Caco-2 (cell line): ENCODE results near the gene SNX4. TPM values are rescaled to one million over a fixed set of nuclear protein-coding genes. Genes with fewer than 3 reads are reported as not detected.

Source experiments
- BruUV-seq: library from RNA; stranded (reverse); fragments of 400-500 nt; replicated peaks from 2 replicates; lab custom pipeline; 2021; lab: Mats Ljungman, UMichigan
- CTCF ChIA-PET: fragments of 300-600 bp; sonication (Branson Sonifier 250); formaldehyde crosslinking; loops from one replicate; lab custom pipeline; 2022; ENCODE audit warnings: antibody characterized with exemption; lab: Charles Lee
- POLR2A ChIA-PET: fragments of 300-600 bp; sonication (Branson Sonifier 250); formaldehyde crosslinking; loops from one replicate; lab custom pipeline; 2022; ENCODE audit warnings: antibody characterized with exemption; lab: Charles Lee
- DNase-seq, 2 experiments: peaks; one replicate each; pipeline versions ENCODE4 v3.0.0 to v3.0.0-alpha.2; 2020 to 2022
- H3K27me3 ChIP-seq: replicated peaks from 2 replicates; pipeline ENCODE4 v1.6.0; 2011; ENCODE audit warnings: low read length; ENCODE audit not compliant: control insufficient read depth, insufficient read depth
- H3K36me3 ChIP-seq: 2 replicates; pipeline ENCODE4 v1.5.1; 2011; ENCODE audit warnings: low read length; ENCODE audit not compliant: control insufficient read depth, insufficient read depth
- H3K4me1 ChIP-seq: fragments of 250-450 bp; sonication (Bioruptor Pico); 2 replicates; pipeline ENCODE4 v1.5.1; 2020; ENCODE audit warnings: mild to moderate bottlenecking
- H3K4me3 ChIP-seq: 2 replicates; pipeline ENCODE4 v1.5.1; 2011; ENCODE audit warnings: low read depth, mild to moderate bottlenecking, control low read depth, low read length
- H3K9me3 ChIP-seq: fragments of 250-450 bp; sonication (Bioruptor Pico); 2 replicates; pipeline ENCODE4 v1.5.1; 2020; ENCODE audit warnings: mild to moderate bottlenecking, moderate library complexity
- H3K27ac Mint-ChIP-seq: one replicate; pipeline ENCODE4 v1.8.0; 2022; ENCODE audit warnings: mixed read lengths; ENCODE audit not compliant: unreplicated experiment
- H3K27me3 Mint-ChIP-seq: one replicate; pipeline ENCODE4 v1.8.0; 2022; ENCODE audit warnings: mixed read lengths; ENCODE audit not compliant: insufficient read depth, unreplicated experiment
- H3K36me3 Mint-ChIP-seq: one replicate; pipeline ENCODE4 v1.8.0; 2022; ENCODE audit warnings: mild to moderate bottlenecking, mixed read lengths; ENCODE audit not compliant: insufficient read depth, unreplicated experiment
- H3K4me1 Mint-ChIP-seq: one replicate; pipeline ENCODE4 v1.8.0; 2022; ENCODE audit warnings: low read depth, mixed read lengths; ENCODE audit not compliant: unreplicated experiment
- H3K4me3 Mint-ChIP-seq: one replicate; pipeline ENCODE4 v1.8.0; 2022; ENCODE audit warnings: mild to moderate bottlenecking, moderate library complexity, mixed read lengths; ENCODE audit not compliant: unreplicated experiment
- H3K9me3 Mint-ChIP-seq: one replicate; pipeline ENCODE4 v1.8.0; 2022; ENCODE audit warnings: mixed read lengths; ENCODE audit not compliant: unreplicated experiment
- CTCF ChIP-seq, 2 experiments: fragments of 200-600 bp in 1 of 2; IDR thresholded peaks; 1 replicate in 1 of 2; 2 replicates in 1 of 2; pipeline versions ENCODE4 v1.5.1 to v1.8.0; 2011 to 2022; ENCODE audit warnings: antibody characterized with exemption in 1 of 2, control low read depth in 1 of 2, inconsistent platforms in 1 of 2, low read depth in 1 of 2, low read length in 1 of 2, mild to moderate bottlenecking in 1 of 2, moderate library complexity in 1 of 2; ENCODE audit not compliant: insufficient read depth in 1 of 2, severe bottlenecking in 1 of 2, unreplicated experiment in 1 of 2
- intact Hi-C: fragments of 100-400 bp; cut with micrococcal nuclease; formaldehyde crosslinking; loops from one replicate; pipeline ENCODE4 v1.10.0; 2022; ENCODE audit not compliant: unreplicated experiment
- total RNA-seq: library from RNA; stranded (reverse); gene quantifications from 2 replicates; pipeline ENCODE4 v1.2.3, GENCODE V29; 2022

Gene SNX4
- total RNA-seq, 1 experiment from 2014 or later: 59.0 TPM

- Mint-ChIP-seq H3K27ac (no peak overlapping the region), H3K9me3 (no peaks in the 10 kb centered on the region), H3K27me3 (no peaks in the 10 kb centered on the region), H3K4me3 (no peak overlapping the region), H3K36me3 (no peaks in the 10 kb centered on the region), H3K4me1 (no peaks in the 10 kb centered on the region)
- Histone ChIP-seq H3K9me3 (no peaks in the 10 kb centered on the region), H3K4me3 (no peak overlapping the region), H3K27me3 (no peaks in the 10 kb centered on the region), H3K36me3 (no peaks in the 10 kb centered on the region), H3K4me1 (no peaks in the 10 kb centered on the region)
- no peak for DNase-seq
- intact Hi-C loops: loop anchor here (10.0 kb wide), 1 partner anchor 217 kb away; the partner anchor contains the start of gene SLC12A8
- BruUV-seq: no TSS peak
- no peak for TF ChIP-seq CTCF (IDR thresholded peaks at IDR 0.05; ENCODE audit: insufficient read depth in 1 of 2, low read depth in 1 of 2, low read length in 1 of 2, severe bottlenecking in 1 of 2, unreplicated experiment in 1 of 2)
- CTCF ChIA-PET: no interaction called here
- POLR2A ChIA-PET: no interaction called here
Measured at GRCh38 chr3:125431912-125432790, 87.9 kb downstream of the SNX4 start.

- ChIA-PET POLR2A (no interaction called here), CTCF (no interaction called here)
- Mint-ChIP-seq H3K4me3 (no peak overlapping the region), H3K9me3 (no peaks in the 10 kb centered on the region), H3K4me1 (no peaks in the 10 kb centered on the region), H3K27me3 (no peaks in the 10 kb centered on the region), H3K36me3 (no peaks in the 10 kb centered on the region), H3K27ac (no peak overlapping the region)
- no peak overlapping the region for H3K4me3 ChIP-seq
- H3K36me3 ChIP-seq: no peaks in the 10 kb centered on the region
- no TSS peak for BruUV-seq
- DNase-seq: no peak
- H3K9me3 ChIP-seq: no peaks in the 10 kb centered on the region
- intact Hi-C loops: loop anchor here (10.0 kb wide), 1 partner anchor 217 kb away; the partner anchor contains the start of gene SLC12A8
- H3K4me1 ChIP-seq: no peaks in the 10 kb centered on the region
- no peak for TF ChIP-seq CTCF (IDR thresholded peaks at IDR 0.05; ENCODE audit: insufficient read depth in 1 of 2, low read depth in 1 of 2, low read length in 1 of 2, severe bottlenecking in 1 of 2, unreplicated experiment in 1 of 2)
- no peaks in the 10 kb centered on the region for H3K27me3 ChIP-seq
Measured at GRCh38 chr3:125431391-125431790, 88.6 kb downstream of the SNX4 start.

GRCh38 chr3:125428216-125428830, 91.7 kb downstream of the SNX4 start:
- no peak overlapping the region for H3K27ac Mint-ChIP-seq
- ChIA-PET POLR2A (no interaction called here), CTCF (interaction anchor here (1.6 kb wide), 1 partner anchor 12 kb away, joined by 5 read pairs; no protein-coding TSS in a partner anchor)
- no peaks in the 10 kb centered on the region for H3K27me3 ChIP-seq
- no peak overlapping the region for H3K4me3 ChIP-seq
- no peak for DNase-seq
- H3K36me3 Mint-ChIP-seq: no peaks in the 10 kb centered on the region
- no peaks in the 10 kb centered on the region for H3K27me3 Mint-ChIP-seq
- no peak for TF ChIP-seq CTCF (IDR thresholded peaks at IDR 0.05; ENCODE audit: insufficient read depth in 1 of 2, low read depth in 1 of 2, low read length in 1 of 2, severe bottlenecking in 1 of 2, unreplicated experiment in 1 of 2)
- H3K4me1 Mint-ChIP-seq: no peaks in the 10 kb centered on the region
- H3K4me1 ChIP-seq: no peaks in the 10 kb centered on the region
- no peaks in the 10 kb centered on the region for H3K36me3 ChIP-seq
- no peaks in the 10 kb centered on the region for H3K9me3 Mint-ChIP-seq
- H3K9me3 ChIP-seq: no peaks in the 10 kb centered on the region; the same call in 1 of the 2 replicates
- no peak overlapping the region for H3K4me3 Mint-ChIP-seq
- intact Hi-C loops: no loop called here
- no TSS peak for BruUV-seq
